ENCODE data around the gene MTA1. TPM values are rescaled to one million over a fixed set of nuclear protein-coding genes. Genes with fewer than 3 reads are reported as not detected.

MTA1 gene
- total and polyA plus RNA-seq, 2 experiments from 2014 or later: 8.1 to 37.0 TPM

DNA sequence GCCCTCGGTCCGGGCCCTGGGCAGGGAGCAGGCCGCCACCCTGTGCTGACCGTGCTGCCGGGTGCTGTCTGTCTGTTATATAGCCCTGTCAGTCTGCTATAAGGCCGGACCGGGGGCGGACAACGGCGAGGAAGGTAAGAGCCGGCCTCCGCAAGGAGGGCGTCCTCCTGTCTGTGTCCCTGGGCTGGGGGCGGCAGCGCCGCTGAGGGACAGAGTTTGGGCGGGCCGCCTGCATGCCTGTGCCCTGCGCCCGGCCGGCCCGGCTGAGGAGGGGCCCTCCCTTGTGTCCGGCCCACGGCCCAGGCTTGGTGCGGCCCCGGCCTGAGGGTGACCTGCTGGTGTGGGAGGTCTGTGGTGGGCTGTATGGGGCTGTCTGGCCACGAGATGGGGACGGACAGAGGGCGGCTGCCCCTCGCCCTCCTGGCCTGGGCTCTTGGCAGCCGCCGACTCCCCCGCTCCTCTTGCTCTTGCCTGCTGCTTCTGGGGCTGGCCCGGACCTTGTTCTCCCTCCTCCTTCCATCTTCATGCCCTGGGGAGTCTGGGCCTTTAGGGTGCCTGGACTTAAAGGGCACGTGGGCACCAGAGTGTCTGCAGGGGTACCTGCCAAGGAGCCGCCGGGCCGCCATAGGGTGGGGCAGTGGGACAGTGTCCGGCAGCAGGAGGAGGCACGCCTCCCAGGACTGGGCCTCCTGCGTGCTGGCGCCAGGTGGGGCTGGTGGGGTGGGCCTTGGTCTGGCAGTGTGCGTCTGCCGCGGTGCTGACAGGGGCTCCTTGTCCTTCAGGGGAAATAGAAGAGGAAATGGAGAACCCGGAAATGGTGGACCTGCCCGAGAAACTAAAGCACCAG, 29.9 kb downstream of the MTA1 start:
- in situ Hi-C loops (cut with MboI): no loop called here
- Histone ChIP-seq H3K9me2 (ENCODE audit: insufficient read depth) (no peaks in the 10 kb centered on the region), H4K20me1 (ENCODE audit: insufficient read depth) (no peaks in the 10 kb centered on the region), H3K9ac (no peak overlapping the region), H3F3A (ENCODE audit: insufficient read depth) (no peaks in the 10 kb centered on the region), H3K4me2 (ENCODE audit: unreplicated experiment) (no peak overlapping the region), H2AFZ (no peak overlapping the region), H3K4me1 (ENCODE audit: insufficient read depth) (no peaks in the 10 kb centered on the region), H3K27ac (no peak overlapping the region), H3K79me2 (ENCODE audit: insufficient read depth) (peaks cover 14% of the 10 kb centered on the region; the same call in 1 of the 2 replicates), H3K36me3 (ENCODE audit: low read depth) (no peaks in the 10 kb centered on the region; the same call in 1 of the 2 replicates), H3K9me3 (ENCODE audit: low read depth) (no peaks in the 10 kb centered on the region), H3K4me3 (no peak overlapping the region), H3K27me3 (replicated peaks; ENCODE audit: insufficient read depth) (no peaks in the 10 kb centered on the region)
- TF ChIP-seq EZH2 (IDR thresholded peaks at IDR 0.05; ENCODE audit: insufficient read depth, poor library complexity, severe bottlenecking) (no peak), EZH2phosphoT487 (IDR thresholded peaks at IDR 0.05; ENCODE audit: insufficient read depth, low read depth) (no peak)
- no peak for DNase-seq
- WGBS, 2 experiments (ENCODE audit: low coverage in 1 of 2, low lambda C conversion rate in 2 of 2, missing lambda C conversion rate in 2 of 2): 92% methylated on average over 38 to 47 of the region's 47 CpGs

DNA sequence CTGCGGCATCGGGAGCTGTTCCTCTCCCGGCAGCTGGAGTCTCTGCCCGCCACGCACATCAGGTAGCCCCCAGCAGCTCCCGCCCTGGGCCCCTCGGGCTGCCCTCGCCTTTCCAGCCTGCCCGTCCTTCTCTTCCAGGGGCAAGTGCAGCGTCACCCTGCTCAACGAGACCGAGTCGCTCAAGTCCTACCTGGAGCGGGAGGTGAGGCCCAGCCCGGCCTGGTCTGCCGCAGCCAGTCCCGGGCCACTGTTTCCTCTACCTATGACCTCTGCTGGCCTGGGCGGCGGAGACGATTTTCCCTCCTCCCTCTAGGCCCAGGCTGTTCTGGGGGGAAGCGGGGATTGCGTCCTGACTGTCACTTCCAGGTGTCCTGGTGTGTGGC, 30.5 kb downstream of the MTA1 start:
- Histone ChIP-seq H3F3A (ENCODE audit: insufficient read depth) (no peaks in the 10 kb centered on the region), H3K79me2 (ENCODE audit: insufficient read depth) (peaks cover 14% of the 10 kb centered on the region; the same call in 1 of the 2 replicates), H2AFZ (no peak overlapping the region), H3K9me2 (ENCODE audit: insufficient read depth) (no peaks in the 10 kb centered on the region), H3K4me3 (no peak overlapping the region), H3K4me2 (ENCODE audit: unreplicated experiment) (no peak overlapping the region), H3K9me3 (ENCODE audit: low read depth) (no peaks in the 10 kb centered on the region), H3K27ac (no peak overlapping the region), H3K9ac (no peak overlapping the region), H3K4me1 (ENCODE audit: insufficient read depth) (no peaks in the 10 kb centered on the region), H3K36me3 (ENCODE audit: low read depth) (no peaks in the 10 kb centered on the region; the same call in 1 of the 2 replicates), H3K27me3 (replicated peaks; ENCODE audit: insufficient read depth) (no peaks in the 10 kb centered on the region), H4K20me1 (ENCODE audit: insufficient read depth) (no peaks in the 10 kb centered on the region)
- in situ Hi-C loops (cut with MboI): no loop called here
- TF ChIP-seq EZH2phosphoT487 (IDR thresholded peaks at IDR 0.05; ENCODE audit: insufficient read depth, low read depth): no peak
- no peak for TF ChIP-seq EZH2 (IDR thresholded peaks at IDR 0.05; ENCODE audit: insufficient read depth, poor library complexity, severe bottlenecking)
- WGBS, 2 experiments (ENCODE audit: low coverage in 1 of 2, low lambda C conversion rate in 2 of 2, missing lambda C conversion rate in 2 of 2): 84 to 90% methylated on average over 14 to 22 of the region's 22 CpGs
- DNase-seq: no peak

DNA sequence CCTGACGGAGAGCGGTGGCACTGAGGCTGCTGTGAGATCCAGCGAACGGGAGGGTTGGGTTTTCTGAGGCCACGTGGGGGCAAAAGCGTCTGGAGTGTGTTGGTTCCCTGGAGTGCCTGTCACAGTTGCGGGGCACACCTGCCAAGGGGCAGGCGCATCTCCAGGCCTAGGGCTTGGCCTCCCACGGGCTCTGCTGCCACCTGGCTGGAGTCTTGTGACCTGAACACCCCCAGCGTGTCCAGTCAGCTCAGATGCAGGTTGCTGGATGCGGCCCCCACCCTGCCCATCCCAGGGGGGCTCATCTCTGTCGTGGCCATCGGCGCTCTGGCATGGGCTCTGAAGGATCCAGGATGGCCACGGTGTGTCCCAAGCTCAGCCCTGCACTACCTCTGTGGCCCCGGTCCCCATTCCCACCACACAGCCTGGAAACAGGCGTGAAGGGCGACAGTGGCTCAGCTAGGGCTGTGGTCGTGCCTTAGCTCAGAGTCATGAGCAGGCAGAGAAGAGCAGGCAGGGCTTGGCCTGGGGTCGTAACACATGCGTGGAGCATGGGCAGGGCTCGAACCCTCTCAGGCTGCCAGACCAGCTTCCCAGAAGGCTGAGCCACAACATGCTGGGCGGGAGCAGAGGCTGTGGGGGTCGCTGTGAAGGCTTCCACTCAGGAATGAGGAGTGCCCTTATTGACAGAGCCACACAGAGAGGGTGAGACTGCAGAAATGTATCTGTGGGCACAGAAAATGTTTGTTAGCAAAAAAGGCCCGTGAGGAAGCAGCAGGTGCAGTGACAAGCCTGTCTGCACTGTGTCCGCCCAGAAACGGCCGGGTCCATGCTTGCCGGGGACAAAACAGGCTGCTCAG, 31.5 kb downstream of the MTA1 start:
- no peaks in the 10 kb centered on the region for H3K9me3 ChIP-seq (ENCODE audit: low read depth)
- WGBS, 2 experiments (ENCODE audit: low coverage in 1 of 2, low lambda C conversion rate in 2 of 2, missing lambda C conversion rate in 2 of 2): 91 to 92% methylated on average over 28 to 29 of the region's 29 CpGs
- no peak overlapping the region for H3K27ac ChIP-seq
- no peak overlapping the region for H3K9ac ChIP-seq
- H2AFZ ChIP-seq: no peak overlapping the region
- in situ Hi-C loops (cut with MboI): no loop called here
- no peaks in the 10 kb centered on the region for H4K20me1 ChIP-seq (ENCODE audit: insufficient read depth)
- H3K4me3 ChIP-seq: no peak overlapping the region
- no peak for DNase-seq
- no peaks in the 10 kb centered on the region for H3K27me3 ChIP-seq (replicated peaks; ENCODE audit: insufficient read depth)
- no peaks in the 10 kb centered on the region; the same call in 1 of the 2 replicates for H3K36me3 ChIP-seq (ENCODE audit: low read depth)
- H3K9me2 ChIP-seq (ENCODE audit: insufficient read depth): no peaks in the 10 kb centered on the region
- peaks cover 14% of the 10 kb centered on the region; the same call in 1 of the 2 replicates for H3K79me2 ChIP-seq (ENCODE audit: insufficient read depth)
- no peak for TF ChIP-seq EZH2 (IDR thresholded peaks at IDR 0.05; ENCODE audit: insufficient read depth, poor library complexity, severe bottlenecking)
- no peak for TF ChIP-seq EZH2phosphoT487 (IDR thresholded peaks at IDR 0.05; ENCODE audit: insufficient read depth, low read depth)
- no peak overlapping the region for H3K4me2 ChIP-seq (ENCODE audit: unreplicated experiment)
- H3F3A ChIP-seq (ENCODE audit: insufficient read depth): no peaks in the 10 kb centered on the region
- H3K4me1 ChIP-seq (ENCODE audit: insufficient read depth): no peaks in the 10 kb centered on the region

DNA sequence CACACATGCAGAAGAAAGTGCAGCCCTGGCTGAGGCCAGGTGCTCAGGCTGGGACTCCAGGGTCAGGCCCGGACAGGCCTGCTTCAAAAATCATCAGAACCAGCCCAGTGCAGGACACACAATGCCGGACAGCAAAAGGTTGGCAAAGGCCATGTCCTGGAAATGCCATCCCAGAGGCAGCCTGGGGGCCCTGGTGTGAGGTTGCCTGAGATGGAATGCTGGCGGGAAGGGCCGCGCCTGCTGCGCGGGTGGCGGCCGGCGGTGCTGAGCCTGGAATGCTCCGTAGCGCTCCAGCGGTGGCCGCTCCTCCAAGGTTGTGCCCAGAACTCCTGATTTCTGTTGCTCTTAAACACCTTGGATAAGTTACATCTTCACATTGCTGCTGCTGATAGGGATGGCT, 33.3 kb downstream of the MTA1 start:
- H3K4me2 ChIP-seq (ENCODE audit: unreplicated experiment): no peak overlapping the region
- no peak overlapping the region for H3K4me3 ChIP-seq
- H3K9me3 ChIP-seq (ENCODE audit: low read depth): no peaks in the 10 kb centered on the region
- no peak overlapping the region for H3K9ac ChIP-seq
- no peaks in the 10 kb centered on the region for H3K27me3 ChIP-seq (replicated peaks; ENCODE audit: insufficient read depth)
- no peaks in the 10 kb centered on the region for H3F3A ChIP-seq (ENCODE audit: insufficient read depth)
- no peaks in the 10 kb centered on the region for H3K4me1 ChIP-seq (ENCODE audit: insufficient read depth)
- TF ChIP-seq EZH2phosphoT487 (IDR thresholded peaks at IDR 0.05; ENCODE audit: insufficient read depth, low read depth) (no peak), EZH2 (IDR thresholded peaks at IDR 0.05; ENCODE audit: insufficient read depth, poor library complexity, severe bottlenecking) (no peak)
- no peaks in the 10 kb centered on the region for H4K20me1 ChIP-seq (ENCODE audit: insufficient read depth)
- H3K36me3 ChIP-seq (ENCODE audit: low read depth): no peaks in the 10 kb centered on the region; the same call in 1 of the 2 replicates
- in situ Hi-C loops (cut with MboI): no loop called here
- WGBS, 2 experiments (ENCODE audit: low coverage in 1 of 2, low lambda C conversion rate in 2 of 2, missing lambda C conversion rate in 2 of 2): 91 to 92% methylated on average over 14 of the region's 14 CpGs
- H3K9me2 ChIP-seq (ENCODE audit: insufficient read depth): no peaks in the 10 kb centered on the region
- H3K79me2 ChIP-seq (ENCODE audit: insufficient read depth): peaks cover 6% of the 10 kb centered on the region; the same call in 1 of the 2 replicates
- no peak for DNase-seq
- H3K27ac ChIP-seq: no peak overlapping the region
- H2AFZ ChIP-seq: no peak overlapping the region
